ENCODE results near the gene SPSB1.

Gene SPSB1

DNA sequence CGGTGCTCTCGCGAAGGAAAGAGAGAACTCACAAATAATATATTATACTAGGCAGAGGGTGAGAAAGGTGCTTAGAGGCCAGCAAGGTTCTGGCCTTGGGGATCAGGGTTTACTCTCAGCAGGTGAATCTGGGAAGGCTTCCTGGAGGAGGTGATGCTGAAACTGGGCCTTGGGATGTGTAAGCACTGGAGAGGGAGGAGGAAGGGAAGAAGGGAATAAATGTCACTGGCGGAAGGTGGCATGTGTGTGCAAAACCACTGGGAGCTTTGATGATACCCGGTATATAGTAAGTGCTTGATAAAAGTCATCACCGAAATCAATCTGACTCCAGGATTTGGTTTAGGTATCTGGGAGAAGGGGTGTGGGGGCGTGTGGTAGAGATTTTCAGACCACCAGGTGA, 24.4 kb downstream of the SPSB1 start:
- DNase-seq (ENCODE audit: low read depth), result no peak
- TF ChIP-seq, protein P1, sequence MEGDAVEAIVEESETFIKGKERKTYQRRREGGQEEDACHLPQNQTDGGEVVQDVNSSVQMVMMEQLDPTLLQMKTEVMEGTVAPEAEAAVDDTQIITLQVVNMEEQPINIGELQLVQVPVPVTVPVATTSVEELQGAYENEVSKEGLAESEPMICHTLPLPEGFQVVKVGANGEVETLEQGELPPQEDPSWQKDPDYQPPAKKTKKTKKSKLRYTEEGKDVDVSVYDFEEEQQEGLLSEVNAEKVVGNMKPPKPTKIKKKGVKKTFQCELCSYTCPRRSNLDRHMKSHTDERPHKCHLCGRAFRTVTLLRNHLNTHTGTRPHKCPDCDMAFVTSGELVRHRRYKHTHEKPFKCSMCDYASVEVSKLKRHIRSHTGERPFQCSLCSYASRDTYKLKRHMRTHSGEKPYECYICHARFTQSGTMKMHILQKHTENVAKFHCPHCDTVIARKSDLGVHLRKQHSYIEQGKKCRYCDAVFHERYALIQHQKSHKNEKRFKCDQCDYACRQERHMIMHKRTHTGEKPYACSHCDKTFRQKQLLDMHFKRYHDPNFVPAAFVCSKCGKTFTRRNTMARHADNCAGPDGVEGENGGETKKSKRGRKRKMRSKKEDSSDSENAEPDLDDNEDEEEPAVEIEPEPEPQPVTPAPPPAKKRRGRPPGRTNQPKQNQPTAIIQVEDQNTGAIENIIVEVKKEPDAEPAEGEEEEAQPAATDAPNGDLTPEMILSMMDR (IDR thresholded peaks at IDR 0.05; ENCODE audit: insufficient read depth, low read depth, low read length, missing control alignments), result no peak
- no peak overlapping the region for H3K4me3 ChIP-seq (ENCODE audit: low read depth, low read length)

DNA sequence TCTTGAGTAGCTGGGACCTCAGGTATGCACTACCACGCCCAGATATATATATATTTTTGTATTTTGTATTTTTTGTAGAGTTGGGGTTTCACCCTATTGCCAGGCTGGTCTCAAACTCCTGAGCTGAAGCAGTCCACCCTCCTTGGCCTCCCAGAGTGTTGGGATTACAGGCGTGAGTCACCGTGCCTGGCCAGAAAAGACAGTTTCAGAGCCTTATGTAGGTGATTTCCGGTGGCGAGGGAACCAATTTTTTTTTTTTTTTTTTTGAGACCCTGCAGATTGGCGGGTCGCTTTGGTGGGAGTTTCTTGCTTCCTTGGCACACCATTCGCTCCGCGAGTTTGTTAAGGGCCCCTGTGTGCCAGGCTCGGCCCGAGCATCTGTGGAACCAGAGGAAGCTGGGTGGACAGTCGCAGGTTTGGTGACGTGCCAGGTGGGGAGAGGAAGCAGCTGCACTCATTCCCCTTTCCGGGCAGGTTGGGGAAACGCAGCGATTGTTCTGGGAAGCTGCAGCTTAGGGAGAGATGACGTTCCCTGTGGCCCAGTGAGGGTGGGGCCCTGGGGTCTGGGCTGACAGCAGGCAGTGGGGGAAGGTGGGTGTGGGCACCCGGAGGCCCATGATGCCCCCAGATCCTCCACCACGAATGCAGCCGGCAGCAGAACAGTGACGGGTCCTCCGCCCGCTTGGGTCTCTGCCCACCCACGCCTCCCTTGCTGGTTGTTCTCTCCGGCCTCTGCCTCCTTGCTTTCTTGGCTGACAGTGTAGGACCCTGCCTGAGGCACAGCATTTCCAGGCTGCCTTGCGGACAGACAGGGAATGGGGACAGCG, 25.1 kb downstream of the SPSB1 start:
- DNase-seq (ENCODE audit: low read depth), result no peak
- TF ChIP-seq, protein P1 (IDR thresholded peaks at IDR 0.05; ENCODE audit: insufficient read depth, low read depth, low read length, missing control alignments), result no peak
- H3K4me3 ChIP-seq (ENCODE audit: low read depth, low read length), result no peak overlapping the region

DNA sequence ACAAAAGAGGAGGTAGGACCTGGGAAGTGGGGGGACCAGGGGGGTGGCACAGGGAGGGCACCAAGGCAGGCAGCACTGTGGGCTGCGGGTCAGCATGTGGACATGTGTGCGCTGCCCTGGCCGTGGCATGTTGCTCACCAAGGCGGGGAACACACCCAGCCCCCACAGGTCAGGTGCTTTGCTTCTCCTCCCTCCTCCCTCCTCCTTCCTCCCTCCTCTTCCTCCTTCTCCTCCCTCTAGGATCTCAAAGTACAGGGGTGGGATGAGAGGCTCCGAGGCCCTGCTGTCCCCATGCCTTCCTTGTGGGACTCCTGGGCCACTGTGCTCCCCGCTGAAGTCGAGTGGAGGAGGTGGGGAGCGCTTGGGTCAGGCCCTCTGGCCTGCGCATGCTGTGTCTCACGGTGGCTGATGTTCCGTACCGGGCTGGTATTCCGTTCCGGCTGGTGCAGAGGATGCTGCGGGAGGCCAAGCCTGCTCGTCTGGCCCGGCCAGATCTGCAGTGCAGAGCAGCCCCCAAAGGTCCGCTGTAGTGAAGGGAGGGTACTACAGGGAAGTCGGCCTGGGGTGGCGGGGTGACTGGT, 26.6 kb downstream of the SPSB1 start:
- no peak overlapping the region for H3K4me3 ChIP-seq (ENCODE audit: low read depth, low read length)
- no peak for DNase-seq (ENCODE audit: low read depth)
- TF ChIP-seq, protein P1 (IDR thresholded peaks at IDR 0.05; ENCODE audit: insufficient read depth, low read depth, low read length, missing control alignments), result no peak

DNA sequence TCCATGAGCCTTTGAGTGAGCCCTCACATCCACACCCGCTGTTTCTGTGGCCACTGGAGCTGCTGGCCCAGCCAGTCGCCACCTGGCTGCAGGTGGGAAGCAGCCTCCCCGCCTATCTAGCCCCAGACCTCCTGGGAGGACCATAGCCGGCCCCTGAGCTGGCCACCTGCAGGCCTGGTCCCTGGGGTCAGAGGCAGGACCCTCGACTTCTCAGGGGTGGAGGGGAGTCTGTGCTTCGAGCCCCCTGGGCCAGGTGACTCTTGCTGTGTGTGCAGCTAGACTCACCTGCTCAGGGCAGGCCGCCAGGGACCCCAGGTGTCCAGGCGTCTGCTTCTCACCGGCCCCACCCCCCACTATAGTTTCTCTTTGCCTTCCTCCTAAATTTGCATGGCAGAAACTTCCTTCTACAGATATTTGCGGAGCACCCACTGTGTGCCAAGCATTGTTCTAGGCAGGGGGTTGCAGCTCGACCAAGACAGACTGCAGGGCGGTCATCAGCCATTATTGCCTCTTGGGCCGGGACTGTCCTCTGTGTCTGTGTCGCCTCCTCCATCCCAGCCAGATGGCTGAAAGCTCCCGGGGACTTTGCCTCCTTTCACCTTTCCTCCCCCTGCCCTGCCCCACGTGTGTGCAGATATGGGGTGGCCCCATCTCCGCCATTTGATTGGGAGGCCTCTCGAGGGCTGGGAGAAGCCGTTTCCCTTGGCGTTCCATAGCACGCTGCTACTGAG, 27.3 kb downstream of the SPSB1 start:
- H3K4me3 ChIP-seq (ENCODE audit: low read depth, low read length), result no peak overlapping the region
- DNase-seq (ENCODE audit: low read depth), result no peak
- TF ChIP-seq, protein P1 (IDR thresholded peaks at IDR 0.05; ENCODE audit: insufficient read depth, low read depth, low read length, missing control alignments), result no peak

DNA sequence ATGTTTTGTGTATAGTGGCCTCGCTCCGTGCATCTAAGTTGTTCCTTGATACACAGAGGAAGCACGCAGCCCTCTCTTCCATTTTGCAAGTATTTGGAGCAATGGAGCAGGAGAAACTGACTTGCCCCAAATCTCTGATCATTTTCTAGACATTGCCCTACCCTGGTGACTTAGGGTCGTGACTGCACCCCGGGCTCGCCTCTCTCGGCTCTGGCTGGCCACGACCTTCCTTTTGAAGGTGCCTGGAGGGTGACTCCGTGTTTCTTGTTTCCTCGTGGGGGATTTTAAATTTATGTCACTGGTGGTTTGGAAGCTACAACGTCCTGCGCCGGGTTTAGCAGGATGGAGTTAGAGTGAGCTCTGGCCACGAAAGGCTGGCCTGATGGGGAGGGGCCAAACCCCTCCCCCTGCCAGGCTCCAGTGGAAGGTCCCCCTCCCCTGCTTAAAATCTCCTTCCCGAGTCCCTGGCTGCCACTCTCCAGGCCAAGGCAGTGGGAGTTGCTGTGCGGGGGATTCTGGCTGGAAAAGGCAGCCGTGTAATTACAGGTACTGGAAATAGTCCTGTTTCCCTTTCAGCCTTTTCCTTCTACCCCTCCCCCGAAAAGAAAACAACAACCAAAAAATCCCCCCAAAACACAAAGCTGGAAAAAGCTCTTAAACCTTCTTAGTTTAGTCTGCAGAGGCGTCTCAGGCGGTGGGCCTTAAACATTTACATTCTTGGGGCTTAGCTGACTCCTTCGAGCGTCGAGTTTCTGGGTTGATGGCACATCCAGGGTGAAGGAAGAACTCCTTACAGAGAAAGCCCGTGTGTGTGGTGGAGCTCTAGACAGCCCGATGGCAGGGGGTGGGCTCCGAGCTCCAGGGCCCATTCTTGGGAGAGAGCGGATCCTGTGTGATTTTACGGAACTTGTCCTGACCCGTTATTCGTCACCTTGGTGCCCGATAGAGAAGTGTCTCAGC, 28.1 kb downstream of the SPSB1 start:
- no peak overlapping the region for H3K4me3 ChIP-seq (ENCODE audit: low read depth, low read length)
- DNase-seq (ENCODE audit: low read depth), result no peak
- TF ChIP-seq, protein P1 (IDR thresholded peaks at IDR 0.05; ENCODE audit: insufficient read depth, low read depth, low read length, missing control alignments), result no peak

DNA sequence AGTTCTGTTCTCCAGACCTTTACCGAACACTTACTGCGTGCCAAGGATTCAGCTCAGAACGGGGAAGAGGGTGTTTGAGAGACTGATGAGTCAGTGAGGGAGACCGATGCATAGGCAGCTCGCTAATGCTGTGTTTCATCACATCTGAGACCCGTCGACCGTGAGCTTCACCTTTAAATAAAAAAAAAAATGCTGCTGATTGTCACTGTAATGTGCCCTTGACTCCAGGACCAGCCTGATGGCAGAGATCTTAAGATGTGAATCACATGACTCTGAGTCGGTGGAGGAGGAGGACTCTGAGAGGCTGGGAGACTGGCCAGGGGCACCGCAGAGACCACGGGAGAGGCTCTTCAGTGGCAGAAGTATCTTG, 28.8 kb downstream of the SPSB1 start:
- TF ChIP-seq, protein P1 (IDR thresholded peaks at IDR 0.05; ENCODE audit: insufficient read depth, low read depth, low read length, missing control alignments), result no peak
- no peak for DNase-seq (ENCODE audit: low read depth)
- no peak overlapping the region for H3K4me3 ChIP-seq (ENCODE audit: low read depth, low read length)
